Measurements from ENCODE around the gene VPS52.

Gene VPS52

GRCh38 chr6:33314515-33314942, 42.9 kb upstream of the VPS52 start:
- H3K4me2 ChIP-seq (ENCODE audit: low read length, poor library complexity, severe bottlenecking): peak overlapping the region; percentile 26
- peaks cover 21% of the 10 kb centered on the region for H3K79me1 ChIP-seq (replicated peaks; ENCODE audit: low read length, poor library complexity, severe bottlenecking)
- peak overlapping the region; percentile 8 to 28 for H3K4ac ChIP-seq (ENCODE audit: low read depth in 1 of 2, low read length in 2 of 2)
- peak overlapping the region in 1 of 2 experiments; percentile 100 for H3K4me3 ChIP-seq (ENCODE audit: insufficient read depth in 1 of 2, low read depth in 1 of 2, low read length in 2 of 2)
- no peak overlapping the region for H3K14ac ChIP-seq (ENCODE audit: low read length in 2 of 2)
- H2BK120ac ChIP-seq (ENCODE audit: low read depth, low read length): peak overlapping the region; percentile 50
- 36% methylated on average over 1 of the region's 10 CpGs for WGBS
- no peak overlapping the region for H2AFZ ChIP-seq (ENCODE audit: low read depth, low read length)
- H3K18ac ChIP-seq (ENCODE audit: low read depth in 1 of 2, low read length in 2 of 2): peak overlapping the region in 1 of 2 experiments; percentile 52
- peak overlapping the region; percentile 100 for H3K9ac ChIP-seq (ENCODE audit: low read length)
- peak overlapping the region; percentile 84 for H3K27ac ChIP-seq (ENCODE audit: low read length, poor library complexity, severe bottlenecking)
- peak overlapping the region; percentile 7 for H2AK5ac ChIP-seq (ENCODE audit: low read length, severe bottlenecking)
- peak overlapping the region; percentile 87 for H4K91ac ChIP-seq (ENCODE audit: low read length)
- H2BK5ac ChIP-seq (ENCODE audit: low read depth, low read length, poor library complexity, severe bottlenecking): no peak overlapping the region
- H2BK15ac ChIP-seq (ENCODE audit: low read depth, poor library complexity, severe bottlenecking): peak overlapping the region; percentile 56
- H4K8ac ChIP-seq (ENCODE audit: low read length): peak overlapping the region; percentile 80
- no peaks in the 10 kb centered on the region for H3K9me3 ChIP-seq (ENCODE audit: control insufficient read depth, low read length)
- no peak overlapping the region for H2BK12ac ChIP-seq (ENCODE audit: low read length in 2 of 2)
- peaks cover 32% of the 10 kb centered on the region for H3K4me1 ChIP-seq (ENCODE audit: control insufficient read depth, insufficient read depth, low read depth, low read length)
- H3K27me3 ChIP-seq (ENCODE audit: control insufficient read depth in 1 of 2, insufficient read depth in 1 of 2, low read length in 2 of 2): no peaks in the 10 kb centered on the region
- peak; percentile 98 for DNase-seq
- H3K36me3 ChIP-seq (ENCODE audit: control insufficient read depth in 1 of 2, insufficient read depth in 2 of 2, low read depth in 1 of 2, low read length in 2 of 2): peaks cover 33 to 37% of the 10 kb centered on the region in 2 experiments
- H3K23ac ChIP-seq (ENCODE audit: low read length in 2 of 2): no peak overlapping the region

DNA sequence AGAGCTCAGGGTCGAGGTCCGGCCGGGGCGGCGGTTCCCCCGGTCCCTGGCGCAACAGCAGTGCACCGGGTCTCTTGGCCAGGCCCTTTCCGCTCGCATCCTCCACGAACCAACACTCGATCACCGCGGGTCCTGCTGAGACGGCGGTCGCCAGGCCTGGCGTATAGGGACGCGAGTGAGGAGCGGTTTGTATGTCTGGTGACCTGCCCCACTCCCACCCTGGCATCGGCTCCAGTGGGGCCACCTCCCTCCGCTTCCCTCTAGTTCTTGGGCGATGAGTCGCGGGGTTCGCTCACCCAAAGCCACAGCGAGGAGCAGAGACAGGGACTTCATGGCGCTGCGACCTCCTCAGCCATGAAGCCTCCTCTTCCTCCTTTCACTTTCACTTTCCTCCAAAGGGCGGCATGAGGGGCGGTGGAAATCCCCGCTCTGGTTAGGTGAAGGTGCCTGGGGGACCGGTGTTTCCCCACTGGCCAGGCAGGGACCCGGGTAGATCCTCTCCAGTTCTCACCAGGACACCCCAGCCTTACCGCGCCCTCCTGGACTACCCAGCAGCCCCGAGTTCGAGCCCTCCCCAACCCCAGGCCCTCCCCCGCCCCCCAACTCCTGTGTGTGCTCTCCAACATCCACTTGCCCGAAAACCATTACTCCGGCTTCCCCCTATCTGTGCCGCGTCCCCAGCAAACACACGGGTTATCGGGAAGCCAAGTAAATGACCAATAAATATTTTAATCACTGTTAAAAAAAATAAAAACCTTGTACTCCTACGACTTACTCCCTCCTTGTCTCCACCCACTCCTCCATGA, 42.2 kb upstream of the VPS52 start, which contains the start of gene TAPBP:
Gene TAPBP, minus strand, starts transcription at position 370 of the 806 bp plus-strand sequence. Its CDS starts 37 bp downstream, at position 333.
- Histone ChIP-seq H3K79me1 (replicated peaks; ENCODE audit: low read length, poor library complexity, severe bottlenecking) (peaks cover 16% of the 10 kb centered on the region), H3K9ac (ENCODE audit: low read length) (peak within 1 kb of the TSS; percentile 100), H2BK12ac (ENCODE audit: low read length in 2 of 2) (peak within 1 kb of the TSS in 1 of 2 experiments; percentile 76), H2BK15ac (ENCODE audit: low read depth, poor library complexity, severe bottlenecking) (peak within 1 kb of the TSS; percentile 96), H4K91ac (ENCODE audit: low read length) (peak within 1 kb of the TSS; percentile 87), H3K4me3 (ENCODE audit: insufficient read depth in 1 of 2, low read depth in 1 of 2, low read length in 2 of 2) (peak within 1 kb of the TSS; percentile 72 to 100), H3K4me1 (ENCODE audit: control insufficient read depth, insufficient read depth, low read depth, low read length) (peaks cover 31% of the 10 kb centered on the region), H3K4me2 (ENCODE audit: low read length, poor library complexity, severe bottlenecking) (peak within 1 kb of the TSS; percentile 98), H3K9me3 (ENCODE audit: control insufficient read depth, low read length) (no peaks in the 10 kb centered on the region), H3K36me3 (ENCODE audit: control insufficient read depth in 1 of 2, insufficient read depth in 2 of 2, low read depth in 1 of 2, low read length in 2 of 2) (peaks cover 27 to 31% of the 10 kb centered on the region in 2 experiments), H2BK120ac (ENCODE audit: low read depth, low read length) (peak within 1 kb of the TSS; percentile 84), H3K27ac (ENCODE audit: low read length, poor library complexity, severe bottlenecking) (peak within 1 kb of the TSS; percentile 84), H2AFZ (ENCODE audit: low read depth, low read length) (peak within 1 kb of the TSS; percentile 60), H2BK5ac (ENCODE audit: low read depth, low read length, poor library complexity, severe bottlenecking) (peak within 1 kb of the TSS; percentile 45), H2AK5ac (ENCODE audit: low read length, severe bottlenecking) (peak within 1 kb of the TSS; percentile 7), H3K14ac (ENCODE audit: low read length in 2 of 2) (peak within 1 kb of the TSS in 1 of 2 experiments; percentile 99), H3K18ac (ENCODE audit: low read depth in 1 of 2, low read length in 2 of 2) (peak within 1 kb of the TSS; percentile 52 to 96), H3K27me3 (ENCODE audit: control insufficient read depth in 1 of 2, insufficient read depth in 1 of 2, low read length in 2 of 2) (no peaks in the 10 kb centered on the region), H4K8ac (ENCODE audit: low read length) (peak within 1 kb of the TSS; percentile 95), H3K23ac (ENCODE audit: low read length in 2 of 2) (peak within 1 kb of the TSS in 1 of 2 experiments; percentile 98), H3K4ac (ENCODE audit: low read depth in 1 of 2, low read length in 2 of 2) (peak within 1 kb of the TSS; percentile 54 to 99)
- DNase-seq: peak; percentile 95
- WGBS: under 1% methylated on average over 36 of the region's 47 CpGs

DNA sequence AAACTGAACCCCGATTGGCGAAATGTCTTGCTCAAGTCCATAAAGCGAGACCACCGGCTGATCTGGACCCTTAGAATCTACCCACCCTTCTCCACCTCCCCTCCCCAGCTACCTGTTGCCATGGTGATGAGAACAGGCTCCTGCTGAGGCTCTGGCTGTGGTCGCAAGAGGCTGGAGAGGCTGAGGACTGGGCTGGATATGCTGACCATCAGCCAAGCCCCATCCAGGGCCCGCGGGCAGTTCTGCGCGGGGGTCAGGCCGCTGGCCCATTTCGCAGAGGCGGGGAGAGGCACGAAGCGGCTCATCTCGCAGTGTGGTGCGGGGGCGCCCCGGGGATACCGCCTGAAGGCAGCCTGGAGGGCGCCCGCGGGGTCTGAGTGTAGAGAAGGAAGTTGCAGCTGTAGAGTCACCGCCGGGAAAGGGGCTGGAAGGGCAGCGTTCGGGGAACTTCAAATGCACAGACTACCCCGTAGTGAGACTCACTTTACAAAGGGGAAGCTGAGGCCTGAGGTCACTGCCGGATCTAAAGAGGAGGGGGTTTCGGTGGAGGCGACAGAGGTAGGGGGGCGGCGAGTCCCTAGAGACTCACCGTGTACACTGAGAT, 41.5 kb upstream of the VPS52 start:
- Histone ChIP-seq H3K14ac (ENCODE audit: low read length in 2 of 2) (peak overlapping the region in 1 of 2 experiments; percentile 99), H4K8ac (ENCODE audit: low read length) (peak overlapping the region; percentile 95), H3K18ac (ENCODE audit: low read depth in 1 of 2, low read length in 2 of 2) (peak overlapping the region; percentile 49 to 96), H2BK15ac (ENCODE audit: low read depth, poor library complexity, severe bottlenecking) (no peak overlapping the region), H3K9ac (ENCODE audit: low read length) (peak overlapping the region; percentile 100), H3K4me2 (ENCODE audit: low read length, poor library complexity, severe bottlenecking) (peak overlapping the region; percentile 98), H3K23ac (ENCODE audit: low read length in 2 of 2) (peak overlapping the region in 1 of 2 experiments; percentile 6), H3K79me1 (replicated peaks; ENCODE audit: low read length, poor library complexity, severe bottlenecking) (peaks cover 16% of the 10 kb centered on the region), H3K4me1 (ENCODE audit: control insufficient read depth, insufficient read depth, low read depth, low read length) (peaks cover 29% of the 10 kb centered on the region), H3K9me3 (ENCODE audit: control insufficient read depth, low read length) (no peaks in the 10 kb centered on the region), H2BK120ac (ENCODE audit: low read depth, low read length) (peak overlapping the region; percentile 84), H2AFZ (ENCODE audit: low read depth, low read length) (peak overlapping the region; percentile 60), H3K27me3 (ENCODE audit: control insufficient read depth in 1 of 2, insufficient read depth in 1 of 2, low read length in 2 of 2) (no peaks in the 10 kb centered on the region), H2BK5ac (ENCODE audit: low read depth, low read length, poor library complexity, severe bottlenecking) (peak overlapping the region; percentile 45), H3K36me3 (ENCODE audit: control insufficient read depth in 1 of 2, insufficient read depth in 2 of 2, low read depth in 1 of 2, low read length in 2 of 2) (peaks cover 24 to 32% of the 10 kb centered on the region in 2 experiments), H2AK5ac (ENCODE audit: low read length, severe bottlenecking) (no peak overlapping the region), H2BK12ac (ENCODE audit: low read length in 2 of 2) (peak overlapping the region in 1 of 2 experiments; percentile 76), H3K27ac (ENCODE audit: low read length, poor library complexity, severe bottlenecking) (peak overlapping the region; percentile 84), H4K91ac (ENCODE audit: low read length) (peak overlapping the region; percentile 45), H3K4ac (ENCODE audit: low read depth in 1 of 2, low read length in 2 of 2) (peak overlapping the region; percentile 54 to 99), H3K4me3 (ENCODE audit: insufficient read depth in 1 of 2, low read depth in 1 of 2, low read length in 2 of 2) (peak overlapping the region; percentile 72 to 100)
- under 1% methylated on average over 29 of the region's 33 CpGs for WGBS
- peak; percentile 57 for DNase-seq
